SJSA1 (cell line): Measurements from ENCODE around the gene PPOX. TPM values are rescaled to one million over a fixed set of nuclear protein-coding genes. Genes with fewer than 3 reads are reported as not detected.

Source experiments
- DNase-seq, 2 experiments: peaks; one replicate each; pipeline ENCODE4 v3.0.0-alpha.2; 2015 to 2020; ENCODE audit warnings: low spot score in 2 of 2, low read depth in 1 of 2
- H3K27ac ChIP-seq: fragments of 250-450 bp; sonication (Bioruptor Pico); 2 replicates; pipeline ENCODE4 v1.5.1; 2020; ENCODE audit warnings: mild to moderate bottlenecking, moderate library complexity
- H3K27me3 ChIP-seq: fragments of 250-450 bp; sonication (Bioruptor Pico); replicated peaks from 2 replicates; pipeline ENCODE4 v1.5.1; 2020; ENCODE audit warnings: mild to moderate bottlenecking, moderate library complexity
- H3K36me3 ChIP-seq: fragments of 250-450 bp; sonication (Bioruptor Pico); 2 replicates; pipeline ENCODE4 v1.5.1; 2020; ENCODE audit warnings: mild to moderate bottlenecking
- H3K4me1 ChIP-seq: fragments of 250-450 bp; sonication (Bioruptor Pico); replicated peaks from 2 replicates; pipeline ENCODE4 v1.6.1; 2021; ENCODE audit warnings: mild to moderate bottlenecking
- H3K4me3 ChIP-seq: fragments of 250-450 bp; sonication (Bioruptor Pico); 2 replicates; pipeline ENCODE4 v1.5.1; 2020; ENCODE audit warnings: mild to moderate bottlenecking
- H3K9me3 ChIP-seq: fragments of 250-450 bp; sonication (Bioruptor Pico); replicated peaks from 2 replicates; pipeline ENCODE4 v1.5.1; 2020; ENCODE audit warnings: mild to moderate bottlenecking
- total RNA-seq: library from RNA; depleted of rRNA; stranded (reverse); fragments of >200 nt; shearing (Covaris generic); gene quantifications from 2 replicates; pipeline ENCODE4 v1.2.3, GENCODE V29; 2014; rRNA removed

The PPOX gene
- total RNA-seq = 8.9 and 27.7 TPM in 2 replicates

DNA sequence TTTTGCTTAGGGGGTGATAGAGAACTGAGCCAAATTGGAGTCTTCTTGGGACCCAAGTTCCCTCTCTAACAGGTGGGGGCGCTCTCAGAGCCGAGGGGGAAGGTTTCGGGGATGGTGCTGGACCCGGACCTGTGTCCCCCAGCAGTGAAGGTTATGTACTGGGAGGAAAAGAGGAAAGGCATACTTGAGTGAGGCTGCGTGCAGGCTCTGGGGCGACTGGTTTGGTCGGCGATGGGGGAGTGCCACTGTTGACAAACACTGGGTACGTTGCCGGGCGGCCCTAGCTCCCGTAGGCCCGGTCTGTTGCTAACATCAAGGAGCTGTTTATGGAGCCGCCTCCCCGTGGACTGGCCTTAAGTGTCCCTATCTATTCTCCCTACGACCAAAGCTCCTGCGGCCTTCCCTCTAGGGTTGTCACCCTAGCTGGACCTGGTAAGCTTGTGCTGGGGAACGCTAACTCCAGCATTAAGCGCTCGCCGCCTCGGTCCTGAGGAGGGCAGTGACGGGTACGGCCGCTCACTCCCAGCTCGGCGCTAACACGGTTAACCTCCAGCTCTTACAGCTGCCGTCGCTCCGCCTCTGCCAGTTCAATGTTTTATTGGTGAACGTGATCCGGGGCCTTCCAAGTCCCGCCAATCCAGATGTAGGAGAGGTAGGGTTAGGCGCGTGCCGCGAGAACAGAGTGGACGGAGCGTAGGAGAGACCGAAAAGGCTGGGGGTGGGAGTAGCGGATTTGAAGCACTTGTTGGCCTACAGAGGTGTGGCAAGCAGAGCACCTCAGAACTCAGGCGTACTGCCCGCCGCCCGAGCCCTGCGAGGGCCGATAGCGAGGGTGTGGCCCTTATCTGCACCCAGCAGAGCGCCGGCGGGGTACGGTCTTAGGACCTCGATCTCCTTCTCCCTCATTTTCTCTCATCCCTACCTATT is at the start of gene PPOX:
TSS of gene PPOX (plus strand) at position 685 of the 927 bp plus-strand sequence. CDS start 422 bp downstream, outside the sequence.
- Histone ChIP-seq H3K36me3 (peaks cover 46% of the 10 kb centered on the region), H3K4me1 (peaks cover 15% of the 10 kb centered on the region), H3K27me3 (no peaks in the 10 kb centered on the region), H3K27ac (peak within 1 kb of the TSS; percentile 80), H3K9me3 (no peaks in the 10 kb centered on the region), H3K4me3 (peak within 1 kb of the TSS; percentile 54)
- peak; percentile 92 to 97 for DNase-seq

DNA sequence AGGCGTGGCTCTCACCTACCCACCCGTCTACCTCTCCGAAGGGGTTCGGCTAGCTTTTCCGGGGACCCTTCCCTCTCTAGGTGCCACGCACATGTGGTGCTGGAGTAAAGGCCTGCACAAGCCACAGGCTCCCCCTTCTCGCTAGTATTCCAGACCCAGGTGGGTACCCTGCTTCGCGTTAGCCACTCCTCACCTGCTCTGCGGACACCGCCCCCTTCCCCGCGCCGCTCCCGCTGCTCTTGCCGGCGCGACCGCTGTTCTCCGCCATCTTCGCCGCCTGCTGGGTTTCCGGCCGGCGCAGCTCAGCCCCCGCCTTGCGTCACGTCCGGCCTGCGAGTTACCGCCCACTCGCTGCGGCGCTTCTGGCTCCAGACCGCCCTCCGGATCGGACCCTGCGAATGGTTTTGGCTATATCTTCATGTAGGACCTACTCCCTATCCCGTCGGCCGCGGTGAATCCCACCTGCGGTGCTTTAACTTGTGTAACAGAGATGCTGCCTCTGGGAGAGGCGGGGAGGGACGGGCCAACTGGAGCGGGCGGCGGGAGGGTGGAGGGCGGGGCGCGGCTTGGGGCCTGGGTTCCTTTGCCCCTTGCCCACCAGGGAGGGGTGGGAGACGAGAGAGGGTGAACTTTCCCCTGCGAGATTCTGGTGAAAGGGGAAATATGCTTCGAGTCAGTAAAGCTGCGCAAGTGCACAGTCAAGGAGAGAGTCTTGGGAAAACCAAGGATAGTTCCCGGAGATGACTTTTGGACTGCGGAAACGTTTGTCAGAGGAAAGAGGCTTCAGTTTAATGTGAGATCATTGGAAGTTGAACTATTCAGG is 48.3 kb upstream of the PPOX start, which contains the start of the genes NIT1 and PFDN2:
TSS of gene NIT1 (plus strand) at position 347 of the 823 bp plus-strand sequence. CDS start at position 419, 72 bp downstream.
TSS of gene PFDN2 (minus strand) at position 279 of the 823 bp plus-strand sequence. CDS start at position 268, 11 bp downstream.
- peak; percentile 77 to 83 for DNase-seq

DNA sequence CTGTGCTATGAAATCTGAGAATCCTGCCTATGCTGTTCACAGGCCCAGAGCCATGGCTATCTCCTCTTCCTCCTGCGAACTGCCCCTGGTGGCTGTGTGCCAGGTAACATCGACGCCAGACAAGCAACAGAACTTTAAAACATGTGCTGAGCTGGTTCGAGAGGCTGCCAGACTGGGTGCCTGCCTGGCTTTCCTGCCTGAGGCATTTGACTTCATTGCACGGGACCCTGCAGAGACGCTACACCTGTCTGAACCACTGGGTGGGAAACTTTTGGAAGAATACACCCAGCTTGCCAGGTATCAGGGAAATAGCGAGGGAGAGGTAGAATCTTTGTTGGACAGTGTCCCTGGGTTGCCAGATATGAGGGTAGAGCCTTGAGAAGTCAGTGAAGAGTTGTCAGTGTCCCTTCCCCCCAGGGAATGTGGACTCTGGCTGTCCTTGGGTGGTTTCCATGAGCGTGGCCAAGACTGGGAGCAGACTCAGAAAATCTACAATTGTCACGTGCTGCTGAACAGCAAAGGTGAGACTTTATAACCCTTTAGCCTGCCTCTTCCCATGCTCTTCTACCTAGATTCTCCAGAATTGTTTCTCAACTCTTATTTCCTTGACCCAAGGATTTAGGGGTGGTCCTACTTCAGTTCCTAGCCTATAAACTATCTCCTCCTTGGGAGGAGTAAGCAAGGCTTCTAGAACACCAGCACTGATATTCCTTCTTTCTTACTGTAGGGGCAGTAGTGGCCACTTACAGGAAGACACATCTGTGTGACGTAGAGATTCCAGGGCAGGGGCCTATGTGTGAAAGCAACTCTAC is 46.9 kb upstream of the PPOX start:
- Histone ChIP-seq H3K4me1 (peaks cover 44% of the 10 kb centered on the region), H3K27ac (no peak overlapping the region), H3K27me3 (no peaks in the 10 kb centered on the region), H3K4me3 (peak overlapping the region; percentile 78; the same call in 1 of the 2 replicates), H3K9me3 (no peaks in the 10 kb centered on the region), H3K36me3 (peaks cover 83% of the 10 kb centered on the region)
- peak; percentile 46 to 55 for DNase-seq

More for the DNA sequence above, 48.3 kb upstream of the PPOX start, which contains the start of the genes NIT1 and PFDN2:
- H3K4me3 ChIP-seq = peak within 1 kb of the TSS; percentile 78
- no peaks in the 10 kb centered on the region for H3K27me3 ChIP-seq
- H3K36me3 ChIP-seq = peaks cover 82% of the 10 kb centered on the region
- peaks cover 44% of the 10 kb centered on the region for H3K4me1 ChIP-seq
- H3K27ac ChIP-seq = peak within 1 kb of the TSS; percentile 77
- no peaks in the 10 kb centered on the region for H3K9me3 ChIP-seq

DNA sequence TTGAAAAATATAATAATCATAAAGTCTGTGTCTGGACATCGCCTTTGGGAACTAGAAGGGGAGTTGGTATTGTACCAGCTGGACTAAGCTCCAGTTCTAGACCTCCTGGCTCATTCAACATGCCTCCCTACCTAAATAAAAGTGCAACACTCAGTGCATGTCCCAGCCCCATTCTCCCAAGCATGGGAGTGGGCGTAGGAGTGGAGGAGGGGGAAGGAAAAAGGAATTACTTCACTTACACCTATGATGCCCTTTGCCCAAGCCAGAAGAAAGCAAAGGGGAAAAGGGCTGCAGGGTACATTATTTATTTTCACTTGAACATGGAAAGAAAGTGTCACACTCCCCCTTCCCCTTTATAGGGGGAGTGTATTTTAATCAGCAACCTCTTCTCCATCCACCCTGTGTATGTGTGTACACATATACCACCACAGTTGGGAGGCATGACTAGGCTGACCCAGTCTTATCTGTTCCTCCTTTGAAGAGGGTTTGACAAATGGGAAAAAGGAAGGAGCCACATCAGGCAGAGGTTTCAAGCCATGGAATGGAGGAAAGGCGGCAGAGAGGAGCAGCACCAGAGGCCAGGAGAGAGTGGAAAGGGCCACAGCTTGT is 45.1 kb upstream of the PPOX start:
- H3K9me3 ChIP-seq = no peaks in the 10 kb centered on the region
- DNase-seq = no peak
- peaks cover 84% of the 10 kb centered on the region for H3K36me3 ChIP-seq
- H3K27me3 ChIP-seq = no peaks in the 10 kb centered on the region
- H3K4me1 ChIP-seq = peaks cover 28% of the 10 kb centered on the region
- no peak overlapping the region for H3K4me3 ChIP-seq
- H3K27ac ChIP-seq = no peak overlapping the region

DNA sequence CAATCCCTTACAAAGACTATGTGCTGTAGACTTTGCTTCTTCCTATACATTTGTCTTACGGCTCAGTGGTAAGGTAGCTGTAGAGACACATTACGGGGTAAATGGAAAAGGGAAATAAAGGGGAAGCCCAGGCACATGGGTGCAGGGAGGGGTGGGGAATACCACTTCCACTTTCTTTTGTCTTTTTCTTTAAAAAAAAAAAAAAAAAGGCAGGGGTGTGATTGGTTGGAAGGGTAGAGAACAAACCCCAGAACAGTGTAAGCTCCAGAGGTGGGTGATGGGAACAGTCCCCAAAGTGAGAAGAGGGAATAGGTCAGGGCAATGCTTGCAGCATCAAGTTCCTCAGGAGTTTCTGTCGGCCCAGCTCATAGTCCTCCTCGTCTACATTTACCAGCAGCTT is 44.4 kb upstream of the PPOX start:
- Histone ChIP-seq H3K36me3 (peaks cover 87% of the 10 kb centered on the region), H3K27me3 (no peaks in the 10 kb centered on the region), H3K4me3 (no peak overlapping the region), H3K9me3 (no peaks in the 10 kb centered on the region), H3K4me1 (peaks cover 23% of the 10 kb centered on the region), H3K27ac (no peak overlapping the region)
- DNase-seq = no peak

DNA sequence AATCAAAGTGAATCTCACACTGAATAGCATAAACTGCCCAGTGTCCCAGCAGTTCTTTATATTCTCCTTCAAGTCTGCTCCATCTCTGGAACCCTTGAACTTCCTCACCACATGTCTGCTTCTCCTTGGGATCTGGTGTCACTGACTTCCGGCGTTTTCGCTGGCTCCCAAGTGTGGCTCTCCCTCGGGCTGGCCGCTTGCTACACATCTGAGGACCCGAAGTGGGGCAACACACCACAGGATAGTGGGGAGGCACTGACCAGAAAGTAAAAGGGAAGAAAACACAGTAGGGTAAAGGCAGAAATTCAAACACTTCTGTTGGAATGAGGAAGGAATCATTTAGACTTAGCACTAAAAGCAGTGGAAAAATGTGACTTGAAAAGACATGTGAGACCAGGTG is 43.3 kb upstream of the PPOX start:
- H3K36me3 ChIP-seq = peaks cover 93% of the 10 kb centered on the region
- no peak for DNase-seq

DNA sequence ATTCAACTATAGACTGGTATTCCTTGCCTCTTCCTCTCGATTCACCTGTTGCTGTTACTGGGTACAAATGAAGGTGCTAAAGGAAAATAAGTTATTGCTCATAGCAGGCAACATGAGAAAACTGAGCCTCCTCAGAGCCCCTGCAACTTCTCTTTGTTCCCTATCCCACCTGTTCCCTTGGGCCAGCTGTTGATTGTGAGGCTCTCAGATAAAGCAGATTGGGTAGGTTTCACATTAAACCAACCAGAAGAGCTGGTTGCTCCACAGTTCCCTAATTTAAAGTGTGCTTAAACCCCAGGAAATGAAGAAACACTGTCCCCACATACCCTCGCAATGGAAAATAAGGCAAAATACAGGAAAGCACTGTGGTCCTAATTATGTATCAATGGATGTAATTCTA is 38.6 kb upstream of the PPOX start:
- DNase-seq = no peak
- H3K9me3 ChIP-seq = no peaks in the 10 kb centered on the region
- no peak overlapping the region for H3K4me3 ChIP-seq
- H3K36me3 ChIP-seq = peaks cover 84% of the 10 kb centered on the region
- no peaks in the 10 kb centered on the region for H3K27me3 ChIP-seq
- H3K4me1 ChIP-seq = no peaks in the 10 kb centered on the region; the same call in 1 of the 2 replicates
- no peak overlapping the region for H3K27ac ChIP-seq

More for the DNA sequence above, 43.3 kb upstream of the PPOX start:
- H3K4me3 ChIP-seq = no peak overlapping the region
- no peaks in the 10 kb centered on the region for H3K9me3 ChIP-seq
- no peak overlapping the region for H3K27ac ChIP-seq
- no peaks in the 10 kb centered on the region for H3K27me3 ChIP-seq
- peaks cover 20% of the 10 kb centered on the region for H3K4me1 ChIP-seq

DNA sequence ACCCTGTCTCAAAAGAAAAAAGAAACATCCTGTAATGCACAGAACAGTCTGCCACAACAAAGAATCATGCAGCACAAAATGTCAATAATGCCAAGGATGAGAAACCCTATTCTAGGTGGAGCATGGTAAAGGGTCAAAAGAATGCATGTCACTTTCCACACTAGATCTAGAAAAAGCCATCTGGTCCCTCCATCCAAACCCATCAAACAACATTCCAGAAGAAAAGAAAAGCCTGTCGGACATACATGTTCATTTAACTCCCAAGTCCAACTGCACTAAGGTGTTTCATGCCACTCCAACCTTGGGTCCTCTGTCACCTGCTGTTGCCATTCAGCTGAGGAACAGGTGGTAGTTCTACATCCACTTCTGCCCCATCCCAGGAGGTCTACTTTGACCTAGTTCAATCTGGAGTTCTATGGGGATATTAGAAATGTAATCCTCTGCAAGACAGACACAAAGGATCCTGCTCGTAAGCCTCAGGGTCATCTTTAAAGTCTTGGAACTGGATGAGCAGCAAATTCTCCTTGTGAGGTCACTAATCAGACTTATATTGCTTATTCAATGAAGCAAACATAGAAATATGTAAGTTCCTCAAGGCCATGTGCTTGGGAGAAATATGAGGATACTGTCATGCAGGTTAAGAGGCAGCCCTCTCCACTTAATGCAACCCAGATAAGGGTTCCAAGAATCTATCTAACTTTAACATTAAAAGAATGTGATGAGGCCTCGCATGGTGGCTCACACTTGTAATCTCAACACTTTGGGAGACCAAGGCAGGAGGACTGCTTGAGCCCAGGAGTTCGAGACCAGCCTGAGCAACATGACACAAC is 37.4 kb upstream of the PPOX start:
- H3K4me3 ChIP-seq = no peak overlapping the region
- H3K36me3 ChIP-seq = peaks cover 74% of the 10 kb centered on the region
- no peak overlapping the region for H3K27ac ChIP-seq
- no peaks in the 10 kb centered on the region for H3K27me3 ChIP-seq
- no peak for DNase-seq
- H3K9me3 ChIP-seq = no peaks in the 10 kb centered on the region
- H3K4me1 ChIP-seq = peaks cover 3% of the 10 kb centered on the region

DNA sequence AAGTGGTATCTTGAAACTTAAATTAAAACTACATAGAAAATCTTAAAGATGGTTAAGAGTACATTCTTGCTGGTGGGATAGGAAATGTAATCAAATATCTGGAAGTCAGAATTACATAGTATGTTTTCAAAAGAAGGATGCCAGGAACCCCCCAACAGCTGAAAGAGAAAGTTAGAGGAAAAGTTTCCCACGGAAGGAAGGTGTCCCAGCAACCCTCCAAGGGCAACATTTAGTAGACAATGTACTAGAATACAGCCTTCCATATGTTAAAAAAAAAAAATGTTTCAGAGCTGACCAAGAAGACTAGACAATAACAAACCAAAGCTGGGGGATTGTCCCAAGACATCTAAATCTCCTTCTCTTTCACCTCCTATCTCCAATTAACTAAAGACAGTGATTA is 36.0 kb upstream of the PPOX start:
- Histone ChIP-seq H3K36me3 (peaks cover 59% of the 10 kb centered on the region), H3K4me3 (no peak overlapping the region), H3K4me1 (peaks cover 8% of the 10 kb centered on the region), H3K27me3 (no peaks in the 10 kb centered on the region), H3K9me3 (no peaks in the 10 kb centered on the region), H3K27ac (no peak overlapping the region)
- DNase-seq = no peak

DNA sequence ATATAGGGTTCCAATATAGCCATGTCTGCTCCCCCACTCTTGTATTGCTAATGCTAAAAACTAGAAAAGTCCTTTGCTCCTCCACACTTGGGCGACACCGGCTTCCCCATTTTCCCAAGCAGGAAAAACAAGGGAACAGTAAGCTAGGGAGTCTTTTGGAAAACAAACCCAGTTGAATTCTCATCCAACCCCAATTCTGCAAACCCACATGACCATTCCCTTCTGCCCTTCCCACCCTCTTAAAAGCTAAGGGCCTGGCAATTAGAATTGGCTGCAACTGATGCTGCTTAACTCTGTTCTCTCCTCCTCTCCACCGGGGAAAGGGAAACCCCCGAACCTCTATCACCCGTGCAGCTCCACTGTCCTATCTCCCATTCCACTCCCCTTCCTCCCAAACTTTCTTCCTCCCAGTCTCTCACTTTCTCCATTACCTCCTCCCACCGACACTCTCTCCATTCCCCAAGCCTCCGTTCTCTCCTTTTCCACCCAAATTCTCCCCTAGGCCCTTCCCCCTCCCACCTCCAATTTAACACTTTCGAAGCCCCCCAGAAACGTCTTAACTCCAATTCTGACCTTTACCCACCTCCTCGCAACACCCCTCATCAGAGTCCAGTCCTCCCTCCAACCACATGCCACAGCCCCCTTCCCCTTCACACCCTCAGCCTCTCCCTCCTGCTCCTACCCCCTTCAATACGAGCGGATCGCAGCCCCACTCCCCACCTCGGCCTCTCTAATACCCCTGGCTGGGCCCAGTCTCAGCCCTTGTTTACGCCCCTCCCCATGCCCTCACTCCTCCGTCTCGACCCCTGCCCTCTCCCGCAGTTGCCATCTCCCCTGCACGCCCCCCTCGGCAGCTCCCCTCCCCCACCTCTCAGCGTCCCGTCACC is 34.5 kb upstream of the PPOX start:
- no peaks in the 10 kb centered on the region for H3K27me3 ChIP-seq
- peak in 1 of 2 experiments; percentile 28 for DNase-seq
- no peaks in the 10 kb centered on the region for H3K9me3 ChIP-seq
- H3K4me3 ChIP-seq = peak overlapping the region; percentile 68
- peaks cover 44% of the 10 kb centered on the region for H3K36me3 ChIP-seq
- H3K4me1 ChIP-seq = peaks cover 8% of the 10 kb centered on the region
- peak overlapping the region; percentile 98 for H3K27ac ChIP-seq

DNA sequence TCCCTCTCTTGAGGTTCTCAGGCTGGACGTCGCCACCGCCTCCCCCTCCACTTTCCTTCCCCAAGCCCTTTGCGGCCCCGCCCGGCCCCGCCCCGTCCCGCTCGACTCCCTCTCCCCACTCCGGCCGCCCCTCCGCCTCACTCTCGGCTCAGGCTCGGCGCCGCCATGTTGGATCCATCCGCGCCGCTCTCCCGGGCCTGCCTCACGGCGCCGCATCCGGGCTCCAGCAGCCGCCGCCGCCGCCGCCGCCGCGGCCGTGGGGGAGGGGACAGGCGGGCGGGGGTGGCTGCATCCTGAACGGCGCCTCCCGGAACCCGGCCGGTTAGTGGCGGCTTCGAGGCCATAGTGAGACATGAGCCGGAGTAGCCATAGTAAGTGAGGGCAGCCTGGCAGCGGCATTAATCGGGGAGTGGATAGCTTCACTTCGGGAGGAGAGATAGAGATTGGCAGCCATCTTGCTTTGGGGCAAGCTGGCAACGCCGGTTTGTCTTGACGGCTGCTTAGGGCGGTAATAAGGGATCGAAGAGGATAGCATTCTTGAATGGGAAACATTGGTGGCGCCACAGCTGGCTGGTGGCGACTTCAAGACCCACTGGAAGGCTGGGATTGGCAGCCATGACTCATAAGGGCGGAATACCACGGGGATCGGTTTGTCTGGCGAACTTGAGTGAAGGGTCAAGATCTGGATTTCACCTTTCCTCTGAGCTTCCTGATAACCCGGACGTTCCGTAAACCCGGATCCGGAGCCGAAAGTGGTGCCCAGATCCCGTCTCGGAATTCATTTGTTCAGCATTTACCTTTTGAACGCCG is 33.6 kb upstream of the PPOX start, which contains the start of gene DEDD:
TSS of gene DEDD (minus strand) at position 258 of the 810 bp plus-strand sequence. CDS start 8,205 bp downstream, outside the sequence.
- Histone ChIP-seq H3K9me3 (no peaks in the 10 kb centered on the region), H3K27me3 (no peaks in the 10 kb centered on the region), H3K27ac (peak within 1 kb of the TSS; percentile 98), H3K36me3 (peaks cover 36% of the 10 kb centered on the region), H3K4me1 (peaks cover 8% of the 10 kb centered on the region), H3K4me3 (peak within 1 kb of the TSS; percentile 68)
- DNase-seq = peak; percentile 96 to 98
